IMR-90 (cell line): Measurements from ENCODE around the gene SIDT1.

Experiments used
- CTCF ChIP-seq: conservative IDR thresholded peaks from 2 replicates; pipeline ENCODE4 v1.5.1; 2012; ENCODE audit warnings: mild to moderate bottlenecking, low read depth, low read length, improper control_type of control experiment
- MAFK ChIP-seq: IDR thresholded peaks from 2 replicates; pipeline ENCODE4 v1.6.1; 2012; ENCODE audit warnings: low read depth, low read length, improper control_type of control experiment
- POLR2A ChIP-seq: IDR thresholded peaks from 2 replicates; pipeline ENCODE4 v1.6.1; 2012; ENCODE audit warnings: mild to moderate bottlenecking, low read depth, low read length
- RCOR1 ChIP-seq: IDR thresholded peaks from 2 replicates; pipeline ENCODE4 v1.6.1; 2012; ENCODE audit warnings: mild to moderate bottlenecking, low read length, improper control_type of control experiment; ENCODE audit not compliant: insufficient replicate concordance
- SMC3 ChIP-seq: fragments of 150-350 bp; IDR thresholded peaks from 2 replicates; pipeline ENCODE4 v1.6.1; 2016; ENCODE audit warnings: low read depth, mild to moderate bottlenecking, antibody characterized with exemption, low read length, moderate library complexity

GRCh38 chr3:113590983-113591382, 58.6 kb downstream of the SIDT1 start:
- TF ChIP-seq POLR2A (no peak), RCOR1 (no peak), CTCF (no peak), SMC3 (no peak), MAFK (no peak)
